Muscle of back (tissue), 11 donors: ENCODE results near the gene TESPA1. TPM values are rescaled to one million over a fixed set of nuclear protein-coding genes. Genes with fewer than 3 reads are reported as not detected.

Experiments
- DNase-seq, 3 donors: peaks; one replicate each; pipeline versions ENCODE4 v3.0.0 to v3.0.0-alpha.2; 2013
- polyA plus RNA-seq, 10 donors: library from polyadenylated mRNA; unstranded; fragments of 120-200 nt; gene quantifications; one replicate each; pipeline ENCODE4 v1.2.1, GENCODE V29; 2013; ENCODE audit not compliant: insufficient read length in 10 of 10

Gene TESPA1
- polyA plus RNA-seq, 10 donors, result 0.99 to 7.6 (median 1.6) TPM

GRCh38 chr12:54983536-54984101 lies 943 bp downstream of the TESPA1 start:
- no peak for DNase-seq

GRCh38 chr12:54981796-54982195 lies 2.8 kb downstream of the TESPA1 start:
- no peak for DNase-seq

GRCh38 chr12:54980341-54980740 lies 4.2 kb downstream of the TESPA1 start:
- no peak for DNase-seq

GRCh38 chr12:54977857-54978256 lies 6.7 kb downstream of the TESPA1 start:
- no peak for DNase-seq

GRCh38 chr12:54977155-54977554 lies 7.4 kb downstream of the TESPA1 start:
- no peak for DNase-seq

GRCh38 chr12:54975875-54976274 lies 8.7 kb downstream of the TESPA1 start:
- DNase-seq, result no peak

GRCh38 chr12:54975272-54975671 lies 9.3 kb downstream of the TESPA1 start:
- DNase-seq, result no peak

DNA sequence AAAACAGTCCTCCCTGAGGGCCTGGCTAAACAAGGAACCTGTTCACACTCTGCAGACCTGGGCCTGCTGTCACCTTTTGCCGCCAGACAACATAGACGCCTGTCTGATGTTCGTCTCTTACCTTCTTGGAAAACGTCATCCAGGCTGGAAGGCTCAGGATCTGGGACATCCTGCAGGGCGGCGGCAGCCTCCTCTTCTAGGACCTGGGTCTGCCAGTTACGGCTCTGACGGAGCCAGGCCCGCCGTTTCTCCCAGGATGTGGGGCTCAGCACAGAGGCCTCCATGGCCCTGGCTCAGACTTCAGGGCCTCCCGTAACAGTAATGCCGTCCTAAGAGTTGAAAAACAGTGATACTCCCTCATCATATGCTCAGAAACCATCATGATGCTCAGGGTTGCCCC lies 10.3 kb downstream of the TESPA1 start:
- no peak for DNase-seq

DNA sequence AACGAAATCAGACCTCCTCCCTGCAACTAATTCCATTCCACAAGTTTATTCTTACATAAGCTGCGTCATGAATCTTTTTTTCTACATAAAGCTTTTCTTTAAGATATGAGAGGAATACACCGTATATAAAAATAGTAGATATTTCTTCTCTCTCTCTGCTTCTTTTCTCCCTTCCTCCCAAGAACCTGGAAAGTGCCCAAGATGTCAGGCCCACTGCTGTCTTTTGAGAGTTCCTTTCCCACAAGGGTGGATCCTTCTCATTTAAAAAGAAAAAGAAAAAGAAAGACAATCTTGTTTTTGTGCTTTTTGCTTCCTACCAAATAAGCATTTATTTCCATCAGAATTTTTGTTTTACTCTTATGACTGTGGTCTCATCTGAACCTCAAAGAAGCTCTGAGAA lies 11.0 kb downstream of the TESPA1 start:
- DNase-seq, result peak in 1 of 3 donors; percentile 43

- DNase-seq, result peak in 1 of 3 donors; percentile 12
These were observed 13.8 kb downstream of the TESPA1 start for GRCh38 chr12:54970741-54971140.

DNA sequence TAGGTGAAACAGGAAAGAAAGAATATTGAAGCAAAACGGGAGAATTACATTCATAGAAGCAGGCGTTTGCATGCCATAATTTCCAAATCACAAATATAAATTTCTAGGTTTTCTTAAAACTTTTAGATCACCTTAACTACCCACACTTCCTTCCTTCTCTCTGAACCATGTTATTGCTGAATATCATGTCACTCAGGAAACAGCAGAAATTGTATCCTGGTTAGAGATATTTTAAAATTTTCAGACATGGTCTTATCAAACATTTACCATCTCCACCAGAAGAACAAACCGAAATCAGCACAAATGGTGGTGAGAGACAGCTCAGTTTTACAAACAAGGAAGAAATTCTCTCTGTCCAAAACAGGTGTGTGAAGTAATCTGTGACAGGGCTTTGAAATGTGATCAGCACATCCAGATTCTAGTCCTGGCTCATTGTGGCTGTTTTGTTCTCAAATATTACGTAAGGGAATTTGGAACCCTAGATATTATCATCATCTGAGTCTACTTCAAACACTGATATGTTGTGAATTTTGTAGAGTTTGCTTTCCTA lies 16.3 kb downstream of the TESPA1 start:
- DNase-seq, result no peak

GRCh38 chr12:54967461-54967860 lies 17.1 kb downstream of the TESPA1 start:
- peak in 2 of 3 donors; percentile 37 to 54 for DNase-seq

DNA sequence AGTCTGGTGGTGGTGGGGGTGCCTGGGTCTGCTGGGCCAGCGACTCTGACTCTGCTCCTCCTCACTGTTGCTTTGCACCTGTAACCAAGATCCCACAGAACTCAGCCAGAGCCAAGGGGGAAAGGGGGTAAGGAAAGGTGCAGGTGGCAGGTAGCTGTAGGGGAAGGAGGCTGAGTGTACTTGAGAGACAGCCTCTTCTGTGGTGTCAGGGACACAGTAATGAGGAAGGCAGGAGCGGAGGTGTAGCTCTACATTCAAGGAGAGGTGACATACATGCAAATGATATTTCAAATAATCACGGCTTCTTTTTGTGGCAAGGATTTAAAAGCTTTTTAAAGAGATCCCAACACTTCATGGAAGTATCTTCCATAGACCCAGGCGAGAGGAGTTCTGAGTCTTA lies 23.4 kb downstream of the TESPA1 start:
- no peak for DNase-seq

DNA sequence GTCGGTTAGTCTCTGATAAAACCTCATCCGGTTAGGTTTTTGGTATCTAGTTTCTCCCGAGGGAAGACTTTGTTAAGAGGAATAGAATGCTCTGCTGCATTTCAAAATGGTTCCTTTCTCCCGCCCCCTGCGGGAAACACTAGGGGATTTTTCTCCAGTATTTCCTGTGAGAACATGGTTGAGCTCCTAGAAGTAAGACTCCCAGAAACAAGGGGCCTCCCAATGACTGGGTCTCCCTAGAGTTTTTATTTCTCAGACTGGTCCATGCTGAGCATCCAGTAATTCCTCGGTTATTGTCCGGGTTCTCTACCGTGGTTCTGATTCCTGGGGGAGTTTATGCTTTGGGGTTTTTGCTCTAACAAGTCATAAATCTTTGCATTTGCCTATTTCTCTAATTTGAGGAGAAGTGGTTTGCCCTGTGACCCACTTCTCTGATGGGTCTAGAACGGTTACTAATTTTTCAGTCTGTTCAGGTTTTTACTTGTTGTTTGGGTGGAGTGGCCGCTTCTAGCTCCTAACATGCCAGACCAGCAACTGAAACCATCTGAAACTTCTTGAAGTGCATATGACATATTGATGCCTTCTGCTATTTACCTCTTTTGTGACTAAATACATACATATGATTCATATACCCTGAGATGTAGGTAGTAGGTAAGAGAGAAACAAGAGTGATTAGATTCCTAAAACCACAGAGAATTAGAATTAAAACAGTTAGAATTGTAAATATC lies 25.1 kb downstream of the TESPA1 start:
- no peak for DNase-seq

DNA sequence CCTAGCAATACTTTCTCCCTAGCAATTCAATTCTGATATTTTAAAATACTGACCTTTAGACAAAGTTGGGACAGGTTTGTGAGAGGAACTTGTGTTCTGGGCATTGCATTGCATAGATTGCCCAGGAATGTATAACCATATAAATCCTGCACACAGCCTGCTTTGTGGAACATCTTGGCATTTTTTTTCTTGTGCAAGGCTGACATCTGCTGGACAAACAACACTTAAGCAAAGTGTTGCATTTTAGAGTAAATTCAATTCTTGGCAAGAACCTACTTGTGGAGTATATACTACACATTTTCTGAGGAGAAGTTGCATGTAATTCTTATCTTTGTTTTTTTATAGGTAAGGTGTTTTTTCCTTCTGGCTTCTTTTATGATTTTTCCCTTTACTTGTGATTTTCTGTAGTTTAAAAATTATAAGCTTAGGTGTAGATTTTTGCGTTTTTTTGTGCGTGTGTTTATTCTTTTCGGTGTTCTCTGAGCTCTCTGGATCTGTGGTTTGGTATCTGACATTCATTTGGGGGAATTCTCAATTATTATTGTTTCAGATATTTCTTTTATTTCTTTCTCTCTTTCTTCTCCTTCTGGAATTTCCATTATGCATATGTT lies 26.4 kb downstream of the TESPA1 start:
- DNase-seq, result peak; percentile 55 to 85 (median 75)

DNA sequence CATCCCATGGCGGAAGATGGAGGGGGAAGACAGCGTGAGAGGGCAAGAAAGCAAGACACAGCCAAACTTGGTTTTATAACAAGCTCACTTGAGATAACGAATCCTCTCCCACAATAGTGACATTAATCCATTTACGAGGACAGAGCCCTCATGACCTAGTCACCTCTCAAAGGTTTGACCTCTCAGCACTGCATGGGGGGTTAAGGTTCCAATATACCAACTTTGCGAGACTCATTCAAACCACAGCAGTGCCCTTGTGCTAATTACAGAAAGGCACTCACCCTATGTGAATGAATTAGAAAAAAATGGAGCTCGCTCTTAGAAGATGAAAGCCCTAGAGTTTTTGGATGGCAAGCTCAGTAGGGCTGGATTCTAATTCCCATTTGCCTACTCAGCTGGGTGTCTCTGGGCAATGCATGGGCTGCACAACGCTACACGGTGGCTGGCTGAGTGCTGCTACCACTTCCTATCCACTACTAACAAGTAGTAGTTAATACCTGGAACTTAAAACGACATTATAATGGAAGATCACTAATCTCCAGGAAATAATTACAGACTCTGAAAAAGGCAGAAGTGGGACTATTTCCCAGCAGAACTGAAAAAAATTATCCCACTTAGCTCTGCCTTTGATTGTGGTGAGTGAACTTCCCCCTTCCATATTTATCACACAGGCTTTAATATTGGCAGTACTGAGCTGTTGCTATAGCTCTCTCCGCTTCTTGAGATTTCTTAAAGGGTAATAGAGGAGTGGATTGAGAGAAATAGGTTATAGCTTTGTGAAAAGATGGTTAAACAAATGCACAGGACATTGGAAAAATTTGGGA lies 27.5 kb downstream of the TESPA1 start:
- no peak for DNase-seq

DNA sequence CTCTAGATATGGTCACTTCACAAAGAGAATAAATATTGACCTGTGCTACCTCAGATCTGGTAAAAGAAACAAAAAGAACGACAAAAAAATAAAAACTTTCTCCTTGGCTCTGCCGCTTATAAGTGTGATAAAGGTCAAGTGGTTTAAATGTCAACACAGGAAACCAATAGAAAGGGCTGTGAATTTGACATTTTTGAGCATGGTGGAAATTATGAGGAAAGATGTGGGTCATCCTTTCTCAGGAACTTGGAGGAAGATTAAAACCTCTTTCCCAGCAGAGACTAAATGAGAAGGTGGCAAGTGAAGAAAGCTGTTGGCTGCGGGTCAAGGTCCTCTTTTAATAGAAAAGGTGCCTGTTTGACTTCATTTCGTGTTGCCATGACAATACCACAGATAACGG lies 28.2 kb downstream of the TESPA1 start:
- DNase-seq, result no peak

DNA sequence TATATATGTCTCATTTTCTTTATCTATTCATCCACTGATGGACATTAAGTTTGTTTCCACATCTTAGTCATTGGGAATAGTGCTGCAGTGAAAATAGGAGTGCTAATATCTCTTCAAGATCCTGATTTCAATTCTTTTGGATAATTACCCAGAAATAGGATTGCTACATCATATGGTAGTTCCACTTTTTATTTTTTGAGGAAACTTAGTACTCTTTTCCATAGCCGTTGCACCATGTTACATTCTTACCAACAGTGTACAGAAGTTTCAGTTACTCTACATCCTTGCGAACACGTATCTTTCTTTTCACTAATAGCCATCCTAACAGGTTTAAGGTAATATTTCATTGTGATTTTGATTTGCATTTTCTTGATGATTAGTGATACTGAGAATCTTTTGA lies 29.8 kb downstream of the TESPA1 start:
- DNase-seq, result no peak

- DNase-seq, result no peak
These were observed 30.3 kb downstream of the TESPA1 start for GRCh38 chr12:54954228-54954627.

- DNase-seq, result no peak
These were observed 34.4 kb downstream of the TESPA1 start for GRCh38 chr12:54950071-54950727.

DNA sequence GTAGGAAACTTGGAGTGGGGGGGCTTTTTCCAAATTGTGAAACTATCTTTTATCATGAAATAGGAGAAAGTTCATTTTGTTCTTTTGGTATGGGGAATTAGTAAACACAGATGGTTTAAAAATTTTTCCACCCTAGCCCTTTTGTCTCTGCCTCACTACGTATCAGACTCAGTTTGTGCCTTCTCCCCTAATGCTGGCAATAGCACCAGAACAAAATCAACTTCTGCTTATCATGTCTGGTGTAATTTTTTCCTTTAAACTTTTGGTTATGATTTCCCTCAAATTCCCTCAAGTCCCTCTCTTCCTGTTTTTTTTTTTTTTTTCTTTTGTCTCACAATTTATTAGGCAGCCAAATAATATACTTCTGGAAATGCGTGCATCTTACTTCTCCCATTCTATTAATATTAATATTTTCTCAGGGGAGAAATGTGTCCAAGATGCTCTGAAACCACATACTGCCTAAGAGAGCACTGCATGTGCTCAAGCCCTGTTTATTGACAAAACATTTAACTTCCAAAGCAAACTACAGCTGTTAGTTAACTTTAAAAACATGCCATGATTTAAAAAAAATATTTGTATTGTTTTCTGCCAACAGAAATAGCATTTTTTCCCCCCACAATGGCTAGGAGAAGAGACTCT lies 35.4 kb downstream of the TESPA1 start:
- DNase-seq, result peak in 1 of 3 donors; percentile 53
